HepG2 (cell line): ENCODE measurements around the gene USP34. TPM values are rescaled to one million over a fixed set of nuclear protein-coding genes. Genes with fewer than 3 reads are reported as not detected.

Source experiments
- ATAC-seq: fragments of 200-7000 bp; cut with Tn5 transposase; 3 replicates; pipeline ENCODE4 v1.9.1; 2020; ENCODE audit warnings: mild to moderate bottlenecking, moderate library complexity
- BruUV-seq: library from RNA; stranded (reverse); fragments of 400-500 nt; replicated peaks from 2 replicates; lab custom pipeline; 2021; lab: Mats Ljungman, UMichigan
- CTCF ChIA-PET: fragments of 300-600 bp; formaldehyde crosslinking; extraction: SDS; loops from one replicate; lab custom pipeline; 2021; ENCODE audit warnings: low total read pairs, inconsistent platforms, low intra/inter-chr PET ratio; lab: Yijun Ruan, JAX
- POLR2A ChIA-PET: fragments of 350-600 bp; sonication (Branson Sonifier 250); formaldehyde crosslinking; loops from one replicate; lab custom pipeline; 2020; ENCODE audit warnings: antibody characterized with exemption, inconsistent platforms; lab: Yijun Ruan, JAX
- DNase-seq: peaks from one replicate; pipeline ENCODE4 v3.0.0-alpha.2; 2015; ENCODE audit warnings: low spot score
- FAIRE-seq: peaks from 3 replicates; lab custom pipeline; 2011; peaks lifted over from hg19 to GRCh38; lab: Jason Lieb, UNC
- H2AFZ ChIP-seq: one replicate; pipeline ENCODE4 v1.6.1; 2011; ENCODE audit warnings: low read length, inconsistent platforms
- H3K27ac ChIP-seq: fragments of 300-600 bp; 3 replicates; pipeline ENCODE4 v1.8.0; 2011; ENCODE audit warnings: mixed run types, mild to moderate bottlenecking, mixed read lengths, low read length, inconsistent platforms; ENCODE audit not compliant: insufficient read depth; ENCODE audit errors: extremely low read length
- H3K27me3 ChIP-seq, 2 experiments: fragments of 200-600 bp in 1 of 2; 2 replicates in 1 of 2; 3 replicates in 1 of 2; pipeline versions ENCODE4 v1.6.0 to v1.8.0; 2011; ENCODE audit warnings: low read length in 2 of 2, mild to moderate bottlenecking in 2 of 2, moderate library complexity in 2 of 2, inconsistent platforms in 1 of 2; ENCODE audit not compliant: insufficient read depth in 2 of 2, control insufficient read depth in 1 of 2
- H3K36me3 ChIP-seq, 2 experiments: fragments of 200-600 bp in 1 of 2; replicated peaks in 1 of 2; 2 replicates in 1 of 2; 3 replicates in 1 of 2; pipeline versions ENCODE4 v1.5.1 to v1.8.0; 2011; ENCODE audit warnings: low read length in 2 of 2, inconsistent platforms in 1 of 2; ENCODE audit not compliant: insufficient read depth in 2 of 2, control insufficient read depth in 1 of 2
- H3K4me1 ChIP-seq: 2 replicates; pipeline ENCODE4 v1.5.1; 2012; ENCODE audit warnings: low read length, inconsistent platforms; ENCODE audit not compliant: insufficient read depth
- H3K4me2 ChIP-seq: 2 replicates; pipeline ENCODE4 v1.6.0; 2011; ENCODE audit warnings: low read depth, low read length, inconsistent platforms
- H3K4me3 ChIP-seq, 3 experiments: fragments of 200-600 bp in 1 of 3; sonication (generic), shearing (Covaris generic) in 1 of 3; replicated peaks in 1 of 3; 2 replicates each; pipeline ENCODE4 v1.5.1; 2011 to 2016; ENCODE audit warnings: low read length in 3 of 3, inconsistent platforms in 2 of 3, low read depth in 2 of 3, mild to moderate bottlenecking in 2 of 3, control low read depth in 1 of 3, mixed read lengths in 1 of 3; ENCODE audit not compliant: insufficient read depth in 1 of 3
- H3K79me2 ChIP-seq: one replicate; pipeline ENCODE4 v1.6.1; 2011; ENCODE audit warnings: low read length, inconsistent platforms; ENCODE audit not compliant: insufficient read depth
- H3K9ac ChIP-seq: 2 replicates; pipeline ENCODE4 v1.6.0; 2011; ENCODE audit warnings: mild to moderate bottlenecking, low read depth, low read length, inconsistent platforms; ENCODE audit not compliant: insufficient read depth
- H3K9me3 ChIP-seq: 2 replicates; pipeline ENCODE4 v1.5.1; 2012; ENCODE audit warnings: mild to moderate bottlenecking, low read length
- H4K20me1 ChIP-seq: 2 replicates; pipeline ENCODE4 v1.6.0; 2011; ENCODE audit warnings: inconsistent platforms, mild to moderate bottlenecking, low read length, moderate library complexity; ENCODE audit not compliant: insufficient read depth
- CREBL2 ChIP-seq: sonication (generic); formaldehyde crosslinking; IDR thresholded peaks from 2 replicates; pipeline ENCODE4 v1.8.1; 2023; ENCODE audit warnings: missing genetic modification reagents, mild to moderate bottlenecking, borderline replicate concordance
- FOSL1 ChIP-seq: sonication (generic); formaldehyde crosslinking; IDR thresholded peaks from 2 replicates; pipeline ENCODE4 v1.9.0; 2021; ENCODE audit warnings: missing genetic modification reagents, borderline replicate concordance
- KMT2B ChIP-seq: IDR thresholded peaks from 2 replicates; pipeline ENCODE4 v1.6.1; 2016; ENCODE audit warnings: missing genetic modification reagents, missing compliant biosample characterization
- NR2F1 ChIP-seq, 2 experiments: fragments of 450-650 bp in 1 of 2; formaldehyde crosslinking in 1 of 2; IDR thresholded peaks; 2 replicates each; pipeline versions ENCODE4 v1.5.0 to v1.6.1; 2016 to 2020; ENCODE audit warnings: mild to moderate bottlenecking in 1 of 2, missing compliant biosample characterization in 1 of 2, missing genetic modification reagents in 1 of 2, moderate library complexity in 1 of 2
- TRAFD1 ChIP-seq: sonication (generic); formaldehyde crosslinking; IDR thresholded peaks from 2 replicates; pipeline ENCODE4 v1.5.1; 2020; ENCODE audit warnings: missing genetic modification reagents, mild to moderate bottlenecking, borderline replicate concordance
- ZEB1 ChIP-seq: IDR thresholded peaks from 2 replicates; pipeline ENCODE4 v1.6.1; 2012; ENCODE audit warnings: mild to moderate bottlenecking, low read depth, inconsistent platforms; ENCODE audit not compliant: insufficient replicate concordance
- ZFP62 ChIP-seq: sonication (generic); formaldehyde crosslinking; IDR thresholded peaks from 2 replicates; pipeline ENCODE4 v1.4.0; 2020; ENCODE audit warnings: missing genetic modification reagents
- ZNF276 ChIP-seq: sonication (generic); formaldehyde crosslinking; IDR thresholded peaks from 2 replicates; pipeline ENCODE4 v1.4.0; 2020; ENCODE audit warnings: mild to moderate bottlenecking, low read depth, missing genetic modification reagents
- ZNF512B ChIP-seq: sonication (generic); formaldehyde crosslinking; IDR thresholded peaks from 2 replicates; pipeline ENCODE4 v1.5.1; 2020; ENCODE audit warnings: missing genetic modification reagents, mild to moderate bottlenecking, borderline replicate concordance
- ZNF660 ChIP-seq: sonication (generic); formaldehyde crosslinking; IDR thresholded peaks from 2 replicates; pipeline ENCODE4 v1.5.1; 2020; ENCODE audit warnings: mild to moderate bottlenecking, low read depth, missing genetic modification reagents, borderline replicate concordance
- ZNF704 ChIP-seq: sonication (generic); formaldehyde crosslinking; IDR thresholded peaks from 2 replicates; pipeline ENCODE4 v1.8.1; 2023; ENCODE audit warnings: mild to moderate bottlenecking, inconsistent platforms, moderate library complexity, missing genetic modification reagents, borderline replicate concordance
- ZNF773 ChIP-seq: sonication (generic); formaldehyde crosslinking; IDR thresholded peaks from 2 replicates; pipeline ENCODE4 v1.4.0; 2020; ENCODE audit warnings: missing genetic modification reagents, borderline replicate concordance
- ZSCAN5A ChIP-seq: sonication (generic); formaldehyde crosslinking; IDR thresholded peaks from 2 replicates; pipeline ENCODE4 v1.8.0; 2022; ENCODE audit warnings: mild to moderate bottlenecking, missing genetic modification reagents, borderline replicate concordance
- WGBS: methylation state at CpG from one replicate; pipeline ENCODE4 v1.1.6; 2017; ENCODE audit warnings: low lambda C conversion rate; 5-methylcytosine and 5-hydroxymethylcytosine counted together
- in situ Hi-C: cut with HindIII; loops from 2 replicates; pipeline ENCODE4 v1.10.0; 2017; ENCODE audit warnings: low pct_unique_long_range_greater_than_20kb; ENCODE audit not compliant: extremely low pct_ligation_motif_present
- intact Hi-C: fragments of 100-400 bp; cut with micrococcal nuclease; formaldehyde crosslinking; loops from one replicate; pipeline ENCODE4 v1.10.0; 2022; ENCODE audit not compliant: unreplicated experiment
- polyA plus RNA-seq, 8 experiments: library from polyadenylated mRNA; depleted of rRNA in 3 of 8; stranded (reverse) in 7 of 8; unstranded in 1 of 8; fragments of >200 nt; fragmentation: Illumina TruSeq in 4 of 8; extraction: Trizol in 4 of 8; gene quantifications; 2 replicates each; pipeline versions ENCODE4 v1.2.1 to v1.2.3, GENCODE V29; 2011 to 2016; ENCODE audit warnings: low read depth in 4 of 8, missing spikeins in 1 of 8, mixed read lengths in 1 of 8; ENCODE audit not compliant: insufficient read depth in 1 of 8
- total RNA-seq, 5 experiments: library from RNA; depleted of rRNA; stranded (reverse); fragments of >200 nt; fragmentation: Illumina TruSeq; extraction: Trizol; gene quantifications; 2 replicates each; pipeline ENCODE4 v1.2.3, GENCODE V29; 2016; ENCODE audit warnings: low read depth in 1 of 5

The USP34 gene
- total and polyA plus RNA-seq, 2 of the 13 experiments (the other 11 are each of a cell fraction or from before 2014, with no cell fraction given), result 99.2 to 100 TPM

GRCh38 chr2:61421611-61422010, 49.3 kb downstream of the USP34 start:
- Histone ChIP-seq H3K4me3 (no peak overlapping the region), H3K27me3 (no peaks in the 10 kb centered on the region), H3K9me3 (no peaks in the 10 kb centered on the region), H3K4me2 (no peak overlapping the region), H3K36me3 (peaks cover 10 to 18% of the 10 kb centered on the region in 2 experiments), H3K9ac (no peak overlapping the region), H2AFZ (no peak overlapping the region), H3K4me1 (peaks cover 67% of the 10 kb centered on the region), H4K20me1 (peaks cover 46% of the 10 kb centered on the region), H3K79me2 (peaks cover 83% of the 10 kb centered on the region), H3K27ac (no peak overlapping the region)
- ATAC-seq (no peak), FAIRE-seq (no peak), DNase-seq (no peak)
- intact Hi-C loops, result no loop called here
- in situ Hi-C loops, result loop anchor here (5.0 kb wide), 1 partner anchor 51 kb away; the partner anchor contains the start of gene USP34
- WGBS, result 96% methylated on average over 9 of the region's 9 CpGs
- BruUV-seq, result no TSS peak
- CTCF ChIA-PET, result no interaction called here
- POLR2A ChIA-PET, result interaction anchor here (1.4 kb wide), 1 partner anchor 244 kb away, joined by 3 read pairs; no protein-coding TSS in a partner anchor
- TF ChIP-seq ZEB1 (no peak), ZNF773 (CRISPR knock-in tag) (no peak), FOSL1 (no peak), NR2F1 (CRISPR knock-in tag; IDR thresholded peaks at IDR 0.05) (no peak), ZNF704 (CRISPR knock-in tag) (no peak), ZNF660 (CRISPR knock-in tag) (no peak), KMT2B (no peak), CREBL2 (CRISPR knock-in tag) (no peak), TRAFD1 (no peak), ZSCAN5A (CRISPR knock-in tag) (no peak), ZNF276 (CRISPR knock-in tag) (no peak), ZFP62 (no peak), ZNF512B (no peak)
